K562 (cell line): ENCODE measurements around the gene HDAC10. TPM values are rescaled to one million over a fixed set of nuclear protein-coding genes. Genes with fewer than 3 reads are reported as not detected.
A peak's percentile ranks its signal among the peaks of the same experiment; 100 is the strongest.

Experiments used
- ATAC-seq: fragments of 200-7000 bp; cut with Tn5 transposase; 3 replicates; pipeline ENCODE4 v1.9.1; 2020; ENCODE audit warnings: moderate library complexity
- BruUV-seq: library from RNA; stranded (reverse); fragments of 400-500 nt; replicated peaks from 2 replicates; lab custom pipeline; 2021; lab: Mats Ljungman, UMichigan
- CTCF ChIA-PET: fragments of 300-600 bp; formaldehyde crosslinking; extraction: SDS; loops from one replicate; lab custom pipeline; 2021; ENCODE audit warnings: low intra/inter-chr PET ratio; lab: Yijun Ruan, JAX
- POLR2A ChIA-PET: fragments of 300-600, 350-650 bp; sonication (Branson Sonifier 250); formaldehyde crosslinking; extraction: SDS; loops from one replicate; lab custom pipeline; 2021; ENCODE audit warnings: antibody characterized with exemption, inconsistent platforms; lab: Yijun Ruan, JAX
- DNase-seq, 4 experiments: peaks; one replicate each; pipeline versions ENCODE4 v3.0.0 to v3.0.0-alpha.2; 2011 to 2018; ENCODE audit warnings: low spot score in 3 of 4, mixed read lengths in 3 of 4; ENCODE audit errors: extremely low read depth in 1 of 4
- FAIRE-seq: peaks from 2 replicates; lab custom pipeline; 2011; peaks lifted over from hg19 to GRCh38; lab: Jason Lieb, UNC
- H2AFZ ChIP-seq: 2 replicates; pipeline ENCODE4 v1.6.0; 2011; ENCODE audit warnings: low read depth, low read length, control low read depth, inconsistent platforms
- H3K27ac ChIP-seq: fragments of 200-600 bp; 3 replicates; pipeline ENCODE4 v1.8.0; 2011; ENCODE audit warnings: low read depth, mild to moderate bottlenecking, control low read depth, inconsistent platforms, low read length, moderate library complexity, mixed read lengths; ENCODE audit errors: extremely low read depth
- H3K27me3 ChIP-seq, 2 experiments: fragments of 300-600 bp in 1 of 2; 2 replicates in 1 of 2; 3 replicates in 1 of 2; pipeline versions ENCODE4 v1.6.0 to v1.8.0; 2011; ENCODE audit warnings: inconsistent platforms in 2 of 2, low read length in 2 of 2, mild to moderate bottlenecking in 1 of 2, mixed read lengths in 1 of 2, moderate library complexity in 1 of 2; ENCODE audit not compliant: control insufficient read depth in 2 of 2, insufficient read depth in 2 of 2
- H3K36me3 ChIP-seq: fragments of 300-600 bp; 3 replicates; pipeline ENCODE4 v1.8.0; 2011; ENCODE audit warnings: mild to moderate bottlenecking, low read length, inconsistent platforms; ENCODE audit not compliant: control insufficient read depth, insufficient read depth
- H3K4me1 ChIP-seq, 2 experiments: fragments of 200-600 bp in 1 of 2; replicated peaks in 1 of 2; 2 replicates in 1 of 2; 3 replicates in 1 of 2; pipeline versions ENCODE4 v1.5.1 to v1.8.0; 2011; ENCODE audit warnings: inconsistent platforms in 2 of 2, low read length in 2 of 2, mild to moderate bottlenecking in 1 of 2, mixed read lengths in 1 of 2, moderate library complexity in 1 of 2; ENCODE audit not compliant: control insufficient read depth in 2 of 2, insufficient read depth in 2 of 2
- H3K4me2 ChIP-seq: 2 replicates; pipeline ENCODE4 v1.6.1; 2011; ENCODE audit warnings: low read length, control low read depth, inconsistent platforms, mixed read lengths; ENCODE audit not compliant: insufficient read depth
- H3K4me3 ChIP-seq: fragments of 200-600 bp; sonication (generic), shearing (Covaris generic); 2 replicates; pipeline ENCODE4 v1.5.1; 2016; ENCODE audit warnings: control low read depth, inconsistent platforms
- H3K79me2 ChIP-seq: fragments of 200-600 bp; 3 replicates; pipeline ENCODE4 v1.8.0; 2011; ENCODE audit warnings: low read length, inconsistent platforms; ENCODE audit not compliant: control insufficient read depth, insufficient read depth
- H3K9ac ChIP-seq, 2 experiments: 2 replicates each; pipeline versions ENCODE4 v1.6.0 to v1.6.1; 2011; ENCODE audit warnings: low read depth in 2 of 2, low read length in 2 of 2, control low read depth in 1 of 2, inconsistent platforms in 1 of 2, mild to moderate bottlenecking in 1 of 2, mixed read lengths in 1 of 2; ENCODE audit not compliant: insufficient read depth in 1 of 2
- H3K9me1 ChIP-seq: one replicate; pipeline ENCODE4 v1.6.0; 2011; ENCODE audit warnings: inconsistent platforms, mild to moderate bottlenecking, low read length, moderate library complexity; ENCODE audit not compliant: control insufficient read depth, insufficient read depth
- H3K9me3 ChIP-seq: replicated peaks from 2 replicates; pipeline ENCODE4 v1.5.1; 2011; ENCODE audit warnings: low read depth, low read length, inconsistent platforms; ENCODE audit not compliant: control insufficient read depth, insufficient read depth
- H4K20me1 ChIP-seq: replicated peaks from 2 replicates; pipeline ENCODE4 v1.6.1; 2011; ENCODE audit warnings: low read length, inconsistent platforms, mixed read lengths; ENCODE audit not compliant: control insufficient read depth, insufficient read depth
- BHLHE40 ChIP-seq: IDR thresholded peaks from 2 replicates; pipeline ENCODE4 v1.6.1; 2011; ENCODE audit warnings: low read length, improper control_type of control experiment
- CHD4 ChIP-seq: fragments of 200-600 bp; sonication (generic); IDR thresholded peaks from 3 replicates; pipeline ENCODE4 v1.6.1; 2012; ENCODE audit warnings: low read depth, mild to moderate bottlenecking, mixed read lengths, low read length, inconsistent platforms; ENCODE audit not compliant: insufficient read depth, insufficient replicate concordance, poor library complexity, severe bottlenecking
- CTCFL ChIP-seq: IDR thresholded peaks from 2 replicates; pipeline ENCODE4 v1.6.1; 2011; ENCODE audit warnings: borderline replicate concordance, low read depth, mild to moderate bottlenecking, moderate library complexity, low read length; ENCODE audit not compliant: insufficient read depth, poor library complexity, severe bottlenecking
- CXXC5 ChIP-seq: fragments of 250-450 bp; sonication (Bioruptor Pico); IDR thresholded peaks from 2 replicates; pipeline ENCODE4 v1.8.0; 2022; ENCODE audit warnings: inconsistent platforms, mild to moderate bottlenecking, moderate library complexity
- ELK3 ChIP-seq: fragments of 450-650 bp; formaldehyde crosslinking; IDR thresholded peaks from 2 replicates; pipeline ENCODE4 v1.4.0; 2020; ENCODE audit warnings: mild to moderate bottlenecking
- GATA2 ChIP-seq: sonication (generic); formaldehyde crosslinking; IDR thresholded peaks from 2 replicates; pipeline ENCODE4 v1.4.0; 2020; ENCODE audit warnings: mild to moderate bottlenecking, missing genetic modification reagents
- NONO ChIP-seq, 2 experiments: fragments of 200-400 bp in 1 of 2; fragments of 450-650 bp in 1 of 2; formaldehyde crosslinking in 1 of 2; IDR thresholded peaks; 2 replicates each; pipeline ENCODE4 v1.6.1; 2017; ENCODE audit warnings: low read depth in 2 of 2, mild to moderate bottlenecking in 2 of 2, moderate library complexity in 2 of 2, low read length in 1 of 2
- RFX1 ChIP-seq: fragments of 450-650 bp; IDR thresholded peaks from 2 replicates; pipeline ENCODE4 v1.6.1; 2016; ENCODE audit warnings: mild to moderate bottlenecking, moderate library complexity
- TAF1 ChIP-seq: IDR thresholded peaks from 2 replicates; pipeline ENCODE4 v1.6.1; 2011; ENCODE audit warnings: mild to moderate bottlenecking, low read length, moderate library complexity; ENCODE audit not compliant: insufficient read depth, control insufficient read depth, severe bottlenecking; ENCODE audit errors: extremely low read depth
- TFAM ChIP-seq: fragments of 250-450 bp; sonication (Bioruptor Pico); conservative IDR thresholded peaks from 2 replicates; pipeline ENCODE4 v1.5.0; 2021; ENCODE audit warnings: mild to moderate bottlenecking, moderate library complexity
- XRCC3 ChIP-seq: fragments of 450-650 bp; IDR thresholded peaks from 2 replicates; pipeline ENCODE4 v1.6.1; 2017; ENCODE audit warnings: mild to moderate bottlenecking, moderate library complexity
- ZKSCAN8 ChIP-seq: fragments of 200-800 bp; sonication (Bioruptor generic); IDR thresholded peaks from 2 replicates; pipeline ENCODE4 v1.6.1; 2016; ENCODE audit warnings: missing genetic modification characterization, missing compliant biosample characterization
- ZNF449 ChIP-seq: fragments of 250-450 bp; sonication (Bioruptor Pico); IDR thresholded peaks from 2 replicates; pipeline ENCODE4 v1.8.0; 2022; ENCODE audit warnings: moderate library complexity, mild to moderate bottlenecking, inconsistent platforms
- ZNF639 ChIP-seq, 2 experiments: fragments of 200-800 bp in 1 of 2; sonication (Bioruptor generic) in 1 of 2; sonication (generic) in 1 of 2; formaldehyde crosslinking in 1 of 2; IDR thresholded peaks in 1 of 2; conservative IDR thresholded peaks in 1 of 2; 2 replicates each; pipeline versions ENCODE4 v1.5.0 to v1.6.1; 2016 to 2020; ENCODE audit warnings: missing compliant biosample characterization in 1 of 2, missing genetic modification characterization in 1 of 2, missing genetic modification reagents in 1 of 2
- WGBS: fragments of 100-300 bp; shearing (Covaris generic); methylation state at CpG from one replicate; pipeline ENCODE4 v1.1.6; 2016; ENCODE audit warnings: low coverage, mixed read lengths; ENCODE audit not compliant: insufficient coverage; ENCODE audit errors: missing lambda C conversion rate; 5-methylcytosine and 5-hydroxymethylcytosine counted together
- in situ Hi-C: fragments of 300-500 bp; cut with MboI; formaldehyde crosslinking; loops from 4 replicates; pipeline ENCODE4 v1.15.0; 2018; ENCODE audit warnings: inconsistent platforms, mixed read lengths
- intact Hi-C: fragments of 100-400 bp; cut with micrococcal nuclease; formaldehyde crosslinking; loops from 2 replicates; pipeline ENCODE4 v1.14.2; 2022
- polyA plus RNA-seq, 8 experiments: library from polyadenylated mRNA; depleted of rRNA in 4 of 8; stranded (reverse) in 5 of 8; unstranded in 3 of 8; fragments of >200 nt; fragmentation: Nextera tagmentation in 2 of 8; fragmentation: Illumina TruSeq in 1 of 8; extraction: Ambion mirVana in 2 of 8; extraction: Trizol in 1 of 8; gene quantifications; 2 replicates each; pipeline versions ENCODE4 v1.2.1 to v1.2.3, GENCODE V29; 2011 to 2014; ENCODE audit warnings: inconsistent platforms in 1 of 8, missing spikeins in 1 of 8
- total RNA-seq, 7 experiments: library from RNA; depleted of rRNA in 6 of 7; stranded (reverse); fragments of >200 nt in 6 of 7; fragmentation: Illumina TruSeq in 2 of 7; extraction: Trizol in 2 of 7; gene quantifications; 2 replicates each; pipeline versions ENCODE4 v1.2.1 to v1.2.3, GENCODE V29; 2011 to 2021; ENCODE audit warnings: low replicate concordance in 1 of 7

The HDAC10 gene
- total and polyA plus RNA-seq, 9 of the 15 experiments (the other 6 are each of a cell fraction or from before 2014, with no cell fraction given) = 0.10 to 44.2 (median 6.5) TPM

- Histone ChIP-seq H3K9me3 (no peaks in the 10 kb centered on the region), H4K20me1 (no peaks in the 10 kb centered on the region), H3K9ac (peak overlapping the region in 1 of 2 experiments; percentile 68; a peak in 2 of 4 replicates), H3K27ac (no peak overlapping the region), H3K9me1 (no peaks in the 10 kb centered on the region), H3K27me3 (no peaks in the 10 kb centered on the region), H3K4me3 (peak overlapping the region; percentile 31), H3K4me1 (peaks cover 7 to 77% of the 10 kb centered on the region in 2 experiments; a peak in 4 of 5 replicates), H3K4me2 (peak overlapping the region; percentile 49; the same call in 1 of the 2 replicates), H3K36me3 (peaks cover 9% of the 10 kb centered on the region; the same call in 1 of the 3 replicates), H2AFZ (no peak overlapping the region), H3K79me2 (no peaks in the 10 kb centered on the region; the same call in 2 of the 3 replicates)
- ChIA-PET CTCF (no interaction called here), POLR2A (interaction anchor here (0.6 kb wide), 2 partner anchors 55 to 86 kb away, joined by 3 read pairs; partner anchors contain the start of gene DENND6B)
- 0% methylated on average over 13 of the region's 45 CpGs for WGBS
- no TSS peak for BruUV-seq
- FAIRE-seq (peak; percentile 35), DNase-seq (peak; percentile 80 to 84 (median 83)), ATAC-seq (peak; percentile 82)
- intact Hi-C loops (loop anchor here (5.0 kb wide), 1 partner anchor 56 kb away; the partner anchor contains the start of gene DENND6B), in situ Hi-C loops (loop anchor here (5.0 kb wide), 1 partner anchor 56 kb away; the partner anchor contains the start of gene DENND6B)
- TF ChIP-seq ZKSCAN8 (CRISPR knock-in tag) (no peak), CTCFL (peak; percentile 60), RFX1 (peak; percentile 75), ZNF639 (CRISPR knock-in tag; conservative IDR thresholded peaks at IDR 0.05 in 1 of 2, IDR thresholded peaks at IDR 0.05 in 1 of 2) (no peak), TFAM (CRISPR knock-in tag) (no peak), XRCC3 (no peak), ZNF449 (CRISPR knock-in tag) (no peak), CXXC5 (CRISPR knock-in tag) (peak; percentile 82), ELK3 (CRISPR knock-in tag) (no peak), BHLHE40 (no peak), CHD4 (no peak), NONO (IDR thresholded peaks at IDR 0.05; ENCODE audit: low read depth in 2 of 2, low read length in 1 of 2) (0 out of 4 replicates have a peak, but pooled peaks of 1 of the 2 experiments have one; percentile 43), TAF1 (no peak), GATA2 (CRISPR knock-in tag) (no peak)
Observed at GRCh38 chr22:50271519-50271970, 20.5 kb upstream of the HDAC10 start.
